Head of caudate nucleus (tissue), 42 donors: ENCODE results near the gene POT1.
A peak's percentile ranks its signal among the peaks of the same experiment; 100 is the strongest.

Experiments
- DNase-seq, 42 donors: peaks; one replicate each; pipeline versions ENCODE4 v3.0.0 to v3.0.0-alpha.2; 2020 to 2021; ENCODE audit warnings: mixed read lengths in 7 of 42
- intact Hi-C: fragments of 100-400 bp; cut with DNase I; formaldehyde crosslinking; loops from one replicate; pipeline ENCODE4 v1.15.0; 2022

POT1 gene

GRCh38 chr7:124818807-124819206 is 110.8 kb downstream of the POT1 start:
- intact Hi-C loops: no loop called here
- DNase-seq: peak in 1 of 42 donors; percentile 35

- DNase-seq: no peak
- intact Hi-C loops: no loop called here
These were observed 115.4 kb downstream of the POT1 start for GRCh38 chr7:124813994-124814798.

GRCh38 chr7:124812764-124813163 is 116.9 kb downstream of the POT1 start:
- intact Hi-C loops: no loop called here
- DNase-seq: no peak

GRCh38 chr7:124811341-124811740 is 118.3 kb downstream of the POT1 start:
- no peak for DNase-seq
- intact Hi-C loops: no loop called here

- peak in 2 of 42 donors; percentile 3 to 6 for DNase-seq
- intact Hi-C loops: no loop called here
These were observed 119.0 kb downstream of the POT1 start for GRCh38 chr7:124810605-124811004.

- no peak for DNase-seq
- intact Hi-C loops: no loop called here
These were observed 121.4 kb downstream of the POT1 start for GRCh38 chr7:124808206-124808605.

- intact Hi-C loops: no loop called here
- no peak for DNase-seq
These were observed 128.2 kb downstream of the POT1 start for GRCh38 chr7:124801330-124801895.

- DNase-seq: no peak
- intact Hi-C loops: no loop called here
These were observed 129.2 kb downstream of the POT1 start for GRCh38 chr7:124800386-124800785.

GRCh38 chr7:124799448-124799847 is 130.2 kb downstream of the POT1 start:
- no peak for DNase-seq
- intact Hi-C loops: no loop called here

- intact Hi-C loops: no loop called here
- no peak for DNase-seq
These were observed 132.9 kb downstream of the POT1 start for GRCh38 chr7:124796771-124797170.

- DNase-seq: no peak
- intact Hi-C loops: no loop called here
These were observed 136.9 kb downstream of the POT1 start for GRCh38 chr7:124792696-124793095.

- intact Hi-C loops: no loop called here
- DNase-seq: no peak
These were observed 137.6 kb downstream of the POT1 start for GRCh38 chr7:124792002-124792401.

GRCh38 chr7:124791426-124791825 is 138.2 kb downstream of the POT1 start:
- intact Hi-C loops: no loop called here
- no peak for DNase-seq

GRCh38 chr7:124790645-124791044 is 139.0 kb downstream of the POT1 start:
- intact Hi-C loops: no loop called here
- DNase-seq: no peak

- no peak for DNase-seq
- intact Hi-C loops: no loop called here
These were observed 143.6 kb downstream of the POT1 start for GRCh38 chr7:124785994-124786393.

- peak; percentile 39 to 91 (median 75) for DNase-seq
- intact Hi-C loops: no loop called here
These were observed 144.5 kb downstream of the POT1 start for GRCh38 chr7:124784879-124785818.

- intact Hi-C loops: no loop called here
These were observed 146.4 kb downstream of the POT1 start for GRCh38 chr7:124783271-124783670.

GRCh38 chr7:124781907-124782734 is 147.5 kb downstream of the POT1 start:
- no peak for DNase-seq
- intact Hi-C loops: no loop called here

More at GRCh38 chr7:124783271-124783670, 146.4 kb downstream of the POT1 start:
- no peak for DNase-seq

GRCh38 chr7:124781418-124781817 is 148.2 kb downstream of the POT1 start:
- intact Hi-C loops: no loop called here
- no peak for DNase-seq
